ENCODE results near the gene NAA20. TPM values are rescaled to one million over a fixed set of nuclear protein-coding genes. Genes with fewer than 3 reads are reported as not detected.

Gene NAA20
- total and polyA plus RNA-seq, 9 of the 15 experiments (the other 6 are each of a cell fraction or from before 2014, with no cell fraction given): 51.4 to 361 (median 84.6) TPM

DNA sequence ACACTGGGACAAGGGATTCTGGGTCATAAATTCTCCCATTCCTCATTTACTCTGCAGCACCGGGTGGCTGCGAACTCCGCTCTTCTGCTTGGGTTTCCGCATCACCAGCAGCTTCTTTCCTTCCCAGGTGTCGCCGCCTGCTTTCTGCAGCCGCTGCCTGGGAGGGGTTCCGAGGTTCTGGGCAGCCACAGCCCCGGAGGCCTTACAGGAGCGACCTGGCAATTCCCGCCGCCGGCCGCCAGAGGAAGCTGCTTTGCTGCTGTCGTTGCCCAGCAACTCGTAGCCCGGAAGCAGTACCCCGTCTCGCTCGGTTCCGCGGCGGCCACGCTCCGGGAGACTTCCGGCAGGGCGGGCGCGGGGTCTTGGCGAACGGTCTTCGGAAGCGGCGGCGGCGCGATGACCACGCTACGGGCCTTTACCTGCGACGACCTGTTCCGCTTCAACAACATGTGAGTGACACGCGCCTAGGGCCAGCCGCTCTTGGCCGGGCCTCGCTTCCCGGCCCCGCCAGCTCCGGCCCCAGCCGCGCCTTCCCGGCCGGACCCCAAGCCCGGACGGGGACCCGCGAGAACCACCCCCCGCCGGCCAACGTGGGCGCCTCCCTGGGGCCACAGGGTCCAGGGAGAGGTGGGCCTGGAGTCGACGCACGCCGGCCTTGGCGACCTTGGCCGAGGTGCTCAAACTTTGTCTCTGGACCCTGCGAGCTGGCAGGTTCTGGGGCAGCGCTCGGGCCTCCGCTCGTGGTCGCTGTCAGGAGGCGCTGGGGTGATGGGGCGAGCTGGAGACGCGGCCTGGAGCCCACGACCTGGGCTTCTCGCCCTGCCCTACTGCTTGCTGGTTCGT, at the start of gene NAA20 (continued):
- TF ChIP-seq, protein P1, sequence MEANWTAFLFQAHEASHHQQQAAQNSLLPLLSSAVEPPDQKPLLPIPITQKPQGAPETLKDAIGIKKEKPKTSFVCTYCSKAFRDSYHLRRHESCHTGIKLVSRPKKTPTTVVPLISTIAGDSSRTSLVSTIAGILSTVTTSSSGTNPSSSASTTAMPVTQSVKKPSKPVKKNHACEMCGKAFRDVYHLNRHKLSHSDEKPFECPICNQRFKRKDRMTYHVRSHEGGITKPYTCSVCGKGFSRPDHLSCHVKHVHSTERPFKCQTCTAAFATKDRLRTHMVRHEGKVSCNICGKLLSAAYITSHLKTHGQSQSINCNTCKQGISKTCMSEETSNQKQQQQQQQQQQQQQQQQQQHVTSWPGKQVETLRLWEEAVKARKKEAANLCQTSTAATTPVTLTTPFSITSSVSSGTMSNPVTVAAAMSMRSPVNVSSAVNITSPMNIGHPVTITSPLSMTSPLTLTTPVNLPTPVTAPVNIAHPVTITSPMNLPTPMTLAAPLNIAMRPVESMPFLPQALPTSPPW (CRISPR knock-in tag; IDR thresholded peaks at IDR 0.05): peak; percentile 50; the same call in 1 of the 2 replicates
- TF ChIP-seq NCOA1 (IDR thresholded peaks at IDR 0.05; ENCODE audit: low read depth) (peak; percentile 87), ZNF212 (CRISPR knock-in tag; IDR thresholded peaks at IDR 0.05) (no peak), C11orf30 (IDR thresholded peaks at IDR 0.05; ENCODE audit: low read depth) (peak; percentile 86), MTA2 (IDR thresholded peaks at IDR 0.05; ENCODE audit: low read depth) (peak; percentile 41; the same call in 1 of the 2 replicates), SIX5 (IDR thresholded peaks at IDR 0.05; ENCODE audit: borderline replicate concordance in 1 of 2, insufficient read depth in 1 of 2, low read depth in 1 of 2, low read length in 2 of 2) (peak in 1 of 2 experiments; percentile 23; a peak in 2 of 4 replicates)
- TF ChIP-seq, protein P2, sequence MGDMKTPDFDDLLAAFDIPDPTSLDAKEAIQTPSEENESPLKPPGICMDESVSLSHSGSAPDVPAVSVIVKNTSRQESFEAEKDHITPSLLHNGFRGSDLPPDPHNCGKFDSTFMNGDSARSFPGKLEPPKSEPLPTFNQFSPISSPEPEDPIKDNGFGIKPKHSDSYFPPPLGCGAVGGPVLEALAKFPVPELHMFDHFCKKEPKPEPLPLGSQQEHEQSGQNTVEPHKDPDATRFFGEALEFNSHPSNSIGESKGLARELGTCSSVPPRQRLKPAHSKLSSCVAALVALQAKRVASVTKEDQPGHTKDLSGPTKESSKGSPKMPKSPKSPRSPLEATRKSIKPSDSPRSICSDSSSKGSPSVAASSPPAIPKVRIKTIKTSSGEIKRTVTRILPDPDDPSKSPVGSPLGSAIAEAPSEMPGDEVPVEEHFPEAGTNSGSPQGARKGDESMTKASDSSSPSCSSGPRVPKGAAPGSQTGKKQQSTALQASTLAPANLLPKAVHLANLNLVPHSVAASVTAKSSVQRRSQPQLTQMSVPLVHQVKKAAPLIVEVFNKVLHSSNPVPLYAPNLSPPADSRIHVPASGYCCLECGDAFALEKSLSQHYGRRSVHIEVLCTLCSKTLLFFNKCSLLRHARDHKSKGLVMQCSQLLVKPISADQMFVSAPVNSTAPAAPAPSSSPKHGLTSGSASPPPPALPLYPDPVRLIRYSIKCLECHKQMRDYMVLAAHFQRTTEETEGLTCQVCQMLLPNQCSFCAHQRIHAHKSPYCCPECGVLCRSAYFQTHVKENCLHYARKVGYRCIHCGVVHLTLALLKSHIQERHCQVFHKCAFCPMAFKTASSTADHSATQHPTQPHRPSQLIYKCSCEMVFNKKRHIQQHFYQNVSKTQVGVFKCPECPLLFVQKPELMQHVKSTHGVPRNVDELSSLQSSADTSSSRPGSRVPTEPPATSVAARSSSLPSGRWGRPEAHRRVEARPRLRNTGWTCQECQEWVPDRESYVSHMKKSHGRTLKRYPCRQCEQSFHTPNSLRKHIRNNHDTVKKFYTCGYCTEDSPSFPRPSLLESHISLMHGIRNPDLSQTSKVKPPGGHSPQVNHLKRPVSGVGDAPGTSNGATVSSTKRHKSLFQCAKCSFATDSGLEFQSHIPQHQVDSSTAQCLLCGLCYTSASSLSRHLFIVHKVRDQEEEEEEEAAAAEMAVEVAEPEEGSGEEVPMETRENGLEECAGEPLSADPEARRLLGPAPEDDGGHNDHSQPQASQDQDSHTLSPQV (IDR thresholded peaks at IDR 0.05): 0 out of 2 replicates have a peak, but pooled peaks have one; percentile 27
- TF ChIP-seq, protein P3, sequence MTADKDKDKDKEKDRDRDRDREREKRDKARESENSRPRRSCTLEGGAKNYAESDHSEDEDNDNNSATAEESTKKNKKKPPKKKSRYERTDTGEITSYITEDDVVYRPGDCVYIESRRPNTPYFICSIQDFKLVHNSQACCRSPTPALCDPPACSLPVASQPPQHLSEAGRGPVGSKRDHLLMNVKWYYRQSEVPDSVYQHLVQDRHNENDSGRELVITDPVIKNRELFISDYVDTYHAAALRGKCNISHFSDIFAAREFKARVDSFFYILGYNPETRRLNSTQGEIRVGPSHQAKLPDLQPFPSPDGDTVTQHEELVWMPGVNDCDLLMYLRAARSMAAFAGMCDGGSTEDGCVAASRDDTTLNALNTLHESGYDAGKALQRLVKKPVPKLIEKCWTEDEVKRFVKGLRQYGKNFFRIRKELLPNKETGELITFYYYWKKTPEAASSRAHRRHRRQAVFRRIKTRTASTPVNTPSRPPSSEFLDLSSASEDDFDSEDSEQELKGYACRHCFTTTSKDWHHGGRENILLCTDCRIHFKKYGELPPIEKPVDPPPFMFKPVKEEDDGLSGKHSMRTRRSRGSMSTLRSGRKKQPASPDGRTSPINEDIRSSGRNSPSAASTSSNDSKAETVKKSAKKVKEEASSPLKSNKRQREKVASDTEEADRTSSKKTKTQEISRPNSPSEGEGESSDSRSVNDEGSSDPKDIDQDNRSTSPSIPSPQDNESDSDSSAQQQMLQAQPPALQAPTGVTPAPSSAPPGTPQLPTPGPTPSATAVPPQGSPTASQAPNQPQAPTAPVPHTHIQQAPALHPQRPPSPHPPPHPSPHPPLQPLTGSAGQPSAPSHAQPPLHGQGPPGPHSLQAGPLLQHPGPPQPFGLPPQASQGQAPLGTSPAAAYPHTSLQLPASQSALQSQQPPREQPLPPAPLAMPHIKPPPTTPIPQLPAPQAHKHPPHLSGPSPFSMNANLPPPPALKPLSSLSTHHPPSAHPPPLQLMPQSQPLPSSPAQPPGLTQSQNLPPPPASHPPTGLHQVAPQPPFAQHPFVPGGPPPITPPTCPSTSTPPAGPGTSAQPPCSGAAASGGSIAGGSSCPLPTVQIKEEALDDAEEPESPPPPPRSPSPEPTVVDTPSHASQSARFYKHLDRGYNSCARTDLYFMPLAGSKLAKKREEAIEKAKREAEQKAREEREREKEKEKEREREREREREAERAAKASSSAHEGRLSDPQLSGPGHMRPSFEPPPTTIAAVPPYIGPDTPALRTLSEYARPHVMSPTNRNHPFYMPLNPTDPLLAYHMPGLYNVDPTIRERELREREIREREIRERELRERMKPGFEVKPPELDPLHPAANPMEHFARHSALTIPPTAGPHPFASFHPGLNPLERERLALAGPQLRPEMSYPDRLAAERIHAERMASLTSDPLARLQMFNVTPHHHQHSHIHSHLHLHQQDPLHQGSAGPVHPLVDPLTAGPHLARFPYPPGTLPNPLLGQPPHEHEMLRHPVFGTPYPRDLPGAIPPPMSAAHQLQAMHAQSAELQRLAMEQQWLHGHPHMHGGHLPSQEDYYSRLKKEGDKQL (CRISPR knock-in tag; IDR thresholded peaks at IDR 0.05; ENCODE audit: borderline replicate concordance): no peak
- TF ChIP-seq, protein P4, sequence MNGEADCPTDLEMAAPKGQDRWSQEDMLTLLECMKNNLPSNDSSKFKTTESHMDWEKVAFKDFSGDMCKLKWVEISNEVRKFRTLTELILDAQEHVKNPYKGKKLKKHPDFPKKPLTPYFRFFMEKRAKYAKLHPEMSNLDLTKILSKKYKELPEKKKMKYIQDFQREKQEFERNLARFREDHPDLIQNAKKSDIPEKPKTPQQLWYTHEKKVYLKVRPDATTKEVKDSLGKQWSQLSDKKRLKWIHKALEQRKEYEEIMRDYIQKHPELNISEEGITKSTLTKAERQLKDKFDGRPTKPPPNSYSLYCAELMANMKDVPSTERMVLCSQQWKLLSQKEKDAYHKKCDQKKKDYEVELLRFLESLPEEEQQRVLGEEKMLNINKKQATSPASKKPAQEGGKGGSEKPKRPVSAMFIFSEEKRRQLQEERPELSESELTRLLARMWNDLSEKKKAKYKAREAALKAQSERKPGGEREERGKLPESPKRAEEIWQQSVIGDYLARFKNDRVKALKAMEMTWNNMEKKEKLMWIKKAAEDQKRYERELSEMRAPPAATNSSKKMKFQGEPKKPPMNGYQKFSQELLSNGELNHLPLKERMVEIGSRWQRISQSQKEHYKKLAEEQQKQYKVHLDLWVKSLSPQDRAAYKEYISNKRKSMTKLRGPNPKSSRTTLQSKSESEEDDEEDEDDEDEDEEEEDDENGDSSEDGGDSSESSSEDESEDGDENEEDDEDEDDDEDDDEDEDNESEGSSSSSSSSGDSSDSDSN (IDR thresholded peaks at IDR 0.05; ENCODE audit: borderline replicate concordance in 1 of 2, low read depth in 2 of 2, low read length in 2 of 2): peak; percentile 75 to 80; a peak in 3 of 4 replicates
- TF ChIP-seq, protein P5, sequence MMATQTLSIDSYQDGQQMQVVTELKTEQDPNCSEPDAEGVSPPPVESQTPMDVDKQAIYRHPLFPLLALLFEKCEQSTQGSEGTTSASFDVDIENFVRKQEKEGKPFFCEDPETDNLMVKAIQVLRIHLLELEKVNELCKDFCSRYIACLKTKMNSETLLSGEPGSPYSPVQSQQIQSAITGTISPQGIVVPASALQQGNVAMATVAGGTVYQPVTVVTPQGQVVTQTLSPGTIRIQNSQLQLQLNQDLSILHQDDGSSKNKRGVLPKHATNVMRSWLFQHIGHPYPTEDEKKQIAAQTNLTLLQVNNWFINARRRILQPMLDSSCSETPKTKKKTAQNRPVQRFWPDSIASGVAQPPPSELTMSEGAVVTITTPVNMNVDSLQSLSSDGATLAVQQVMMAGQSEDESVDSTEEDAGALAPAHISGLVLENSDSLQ (IDR thresholded peaks at IDR 0.05): peak; percentile 51; the same call in 1 of the 2 replicates

Measured in K562 (cell line).